ENCODE data around the gene DYNC2LI1.

DYNC2LI1 gene

DNA sequence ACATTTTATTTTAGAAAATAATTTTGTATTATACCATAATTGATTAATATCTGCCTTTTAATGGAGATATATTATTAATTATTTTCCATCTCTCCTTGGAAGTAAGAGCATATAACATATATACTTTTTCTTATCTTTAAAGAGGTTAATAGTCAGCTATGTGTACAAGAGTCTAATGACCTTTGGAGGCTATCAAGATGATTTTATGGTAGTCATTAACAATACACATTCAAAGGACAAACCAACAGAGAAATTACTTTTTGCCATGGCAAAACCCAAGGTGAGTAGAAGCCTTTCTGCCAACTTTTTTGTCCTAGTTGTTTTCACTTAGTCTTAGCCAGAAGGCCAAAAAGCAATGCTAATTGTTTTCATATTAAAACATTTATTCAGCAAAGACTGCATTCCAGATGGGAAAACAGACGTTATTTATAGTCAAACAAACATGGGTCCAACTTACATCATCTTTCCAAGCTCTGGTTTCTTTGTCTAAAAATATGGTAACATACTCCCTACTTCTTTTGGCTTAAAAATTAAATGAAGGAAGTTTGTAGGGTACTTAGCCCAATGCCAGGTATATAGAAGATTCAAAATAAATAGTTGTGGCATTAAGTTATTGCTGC is 9.6 kb upstream of the DYNC2LI1 start:
- DNase-seq = no peak

DNA sequence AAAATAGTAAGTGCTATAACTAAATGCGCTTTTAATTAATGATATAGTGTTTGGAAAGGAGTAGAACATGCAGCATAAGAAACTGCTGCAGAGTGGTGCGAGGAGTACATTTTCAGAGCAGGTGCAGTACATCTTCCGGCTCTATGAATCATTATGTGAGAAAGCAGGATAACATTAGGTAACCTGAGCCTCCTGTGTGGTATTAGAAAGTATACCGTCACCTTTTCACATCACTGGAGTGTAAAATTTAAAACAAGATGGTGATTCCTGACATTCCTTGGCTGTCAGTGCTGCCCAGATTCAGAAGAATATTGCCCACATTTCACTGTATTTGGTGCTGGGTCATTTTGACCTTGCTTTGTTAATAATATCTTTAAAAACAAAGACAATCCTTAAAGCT is 7.8 kb upstream of the DYNC2LI1 start:
- DNase-seq = no peak

DNA sequence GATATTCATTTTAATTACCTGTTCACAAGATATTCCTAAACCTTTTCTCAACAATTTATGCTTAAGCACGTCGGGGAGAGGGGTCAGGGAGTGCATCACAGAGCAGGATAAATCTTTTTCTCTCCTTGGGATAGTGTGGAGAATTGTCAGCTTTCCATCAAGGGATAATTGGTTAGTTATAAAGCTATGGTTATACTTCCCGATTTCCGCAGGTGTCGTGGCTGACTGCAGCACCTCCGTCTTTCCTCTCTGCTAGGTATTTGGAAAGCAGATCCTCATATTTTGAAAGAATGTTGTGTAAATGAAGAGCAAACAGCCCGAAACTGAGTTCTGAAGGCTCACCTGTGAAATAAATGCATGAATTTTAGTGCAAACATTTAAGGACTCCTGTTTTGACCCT is 778 bp downstream of the DYNC2LI1 start:
- no peak for DNase-seq

DNA sequence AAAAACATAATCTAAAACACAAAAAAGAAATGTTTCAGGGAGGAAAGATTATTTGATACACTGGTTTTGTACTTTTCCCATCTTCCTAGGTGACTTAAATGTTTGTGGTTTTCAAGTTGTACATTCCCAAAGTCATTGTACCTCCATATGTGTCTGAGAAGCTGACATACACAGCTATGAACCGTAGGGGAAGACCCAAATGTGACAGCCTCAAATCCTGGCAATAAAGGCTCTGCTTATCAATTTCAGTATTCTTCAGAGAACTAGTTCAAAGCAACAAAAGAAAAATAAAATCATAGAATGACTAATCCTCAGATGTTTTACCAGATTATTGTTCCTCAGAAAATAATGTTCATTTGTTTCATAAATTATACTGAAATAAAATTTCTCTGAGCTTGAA is 2.5 kb downstream of the DYNC2LI1 start:
- no peak for DNase-seq

DNA sequence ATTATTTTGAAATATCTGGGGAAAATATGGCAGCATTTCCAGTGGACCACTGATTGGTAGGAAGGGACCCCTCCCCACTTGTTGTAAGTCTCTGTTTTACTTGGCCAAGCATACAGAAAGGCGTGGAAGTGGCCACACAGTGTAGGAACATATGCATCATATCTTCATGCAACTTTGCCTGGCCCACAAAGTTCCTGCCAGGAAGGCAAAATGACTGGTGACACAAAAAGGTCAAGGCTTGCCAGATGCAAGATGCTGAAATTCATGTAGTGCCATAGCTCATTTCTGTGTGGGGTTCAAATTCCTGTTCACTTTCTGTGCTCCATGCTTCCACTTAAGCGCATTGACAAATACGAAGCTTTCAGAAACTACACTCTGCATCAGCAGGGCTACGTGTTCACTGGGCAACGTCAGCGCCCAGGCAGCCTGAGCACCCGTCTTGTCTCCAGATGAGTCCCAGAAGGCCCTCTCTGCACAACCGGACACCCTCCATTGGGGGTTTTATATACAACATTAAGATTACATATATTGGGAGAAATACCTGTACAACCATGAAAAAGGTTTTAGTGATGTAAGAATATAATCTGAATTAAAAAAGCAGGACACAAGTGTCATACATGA is 3.6 kb downstream of the DYNC2LI1 start:
- no peak for DNase-seq

DNA sequence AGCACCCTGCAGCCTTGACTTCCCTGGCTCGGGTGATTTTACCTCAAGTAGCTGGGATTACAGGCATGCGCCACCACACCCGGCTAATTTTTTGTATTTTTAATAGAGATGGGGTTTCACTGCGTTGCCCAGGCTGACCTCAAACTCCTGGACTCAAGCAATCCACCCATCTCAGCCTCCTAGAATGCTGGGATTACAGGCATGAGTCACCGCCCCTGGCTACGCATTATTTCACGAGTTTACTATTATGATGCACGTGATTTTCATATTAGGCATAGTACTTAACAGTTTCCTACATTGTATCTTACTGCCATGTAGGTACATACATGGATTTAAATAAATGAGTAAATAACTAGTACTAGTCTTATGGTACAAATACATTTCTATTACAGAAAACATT is 4.4 kb downstream of the DYNC2LI1 start:
- no peak for DNase-seq

DNA sequence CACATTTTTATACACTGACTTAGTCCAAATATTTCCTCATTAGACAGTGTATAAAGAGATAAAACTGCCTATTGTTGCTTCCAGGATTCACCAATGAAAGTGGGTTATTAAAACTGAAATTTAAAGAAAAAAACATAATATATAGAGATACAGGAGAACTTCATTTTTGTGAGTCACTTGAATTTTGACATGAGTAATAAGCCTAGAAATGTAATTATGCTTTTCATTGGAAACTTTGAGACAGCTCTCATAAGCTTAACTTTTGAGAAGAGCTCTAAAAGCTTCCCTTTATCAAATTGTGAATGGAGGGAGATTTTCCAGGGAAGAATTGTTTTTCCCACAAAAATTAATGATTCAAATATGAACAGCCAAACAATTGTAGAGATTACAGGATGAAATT is 14.1 kb downstream of the DYNC2LI1 start:
- DNase-seq = no peak

DNA sequence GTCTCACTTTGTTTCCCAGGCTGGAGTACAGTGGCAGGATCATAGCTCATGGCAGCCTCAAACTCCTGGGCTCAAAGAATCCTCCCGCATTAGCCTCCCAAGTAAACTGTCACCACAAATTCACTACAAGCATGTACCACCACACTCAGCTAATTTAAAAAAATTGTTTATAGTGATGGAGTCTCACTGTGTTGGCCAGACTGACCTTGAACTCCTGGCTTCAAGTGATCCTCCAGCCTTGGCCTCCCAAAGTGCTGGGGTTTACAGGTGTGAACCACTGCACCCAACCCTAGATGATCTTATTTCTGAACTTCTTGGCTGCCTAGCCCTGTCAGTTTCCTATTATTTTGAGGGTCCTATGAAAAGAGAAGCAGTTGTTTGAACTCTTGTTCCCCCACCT is 14.8 kb downstream of the DYNC2LI1 start:
- DNase-seq = no peak

DNA sequence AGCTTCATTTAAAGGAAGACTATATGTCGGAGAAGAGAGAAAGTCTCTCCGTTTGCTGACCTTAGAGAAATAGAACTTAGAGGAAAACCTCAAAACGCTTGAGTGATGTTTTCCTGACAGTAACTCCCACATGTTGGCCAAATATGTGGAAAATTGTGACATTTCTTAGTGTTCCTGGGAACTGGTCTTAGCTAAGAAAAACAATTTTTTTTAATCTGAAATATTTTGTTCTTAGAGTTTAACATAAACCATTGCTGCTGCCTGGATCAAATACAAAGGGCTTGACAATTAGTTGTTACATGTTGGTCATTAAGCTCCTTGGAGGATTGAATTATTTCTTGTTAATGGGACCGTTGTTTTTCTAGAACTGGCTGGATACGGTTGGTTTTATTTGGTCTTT is 16.3 kb downstream of the DYNC2LI1 start:
- DNase-seq = no peak

DNA sequence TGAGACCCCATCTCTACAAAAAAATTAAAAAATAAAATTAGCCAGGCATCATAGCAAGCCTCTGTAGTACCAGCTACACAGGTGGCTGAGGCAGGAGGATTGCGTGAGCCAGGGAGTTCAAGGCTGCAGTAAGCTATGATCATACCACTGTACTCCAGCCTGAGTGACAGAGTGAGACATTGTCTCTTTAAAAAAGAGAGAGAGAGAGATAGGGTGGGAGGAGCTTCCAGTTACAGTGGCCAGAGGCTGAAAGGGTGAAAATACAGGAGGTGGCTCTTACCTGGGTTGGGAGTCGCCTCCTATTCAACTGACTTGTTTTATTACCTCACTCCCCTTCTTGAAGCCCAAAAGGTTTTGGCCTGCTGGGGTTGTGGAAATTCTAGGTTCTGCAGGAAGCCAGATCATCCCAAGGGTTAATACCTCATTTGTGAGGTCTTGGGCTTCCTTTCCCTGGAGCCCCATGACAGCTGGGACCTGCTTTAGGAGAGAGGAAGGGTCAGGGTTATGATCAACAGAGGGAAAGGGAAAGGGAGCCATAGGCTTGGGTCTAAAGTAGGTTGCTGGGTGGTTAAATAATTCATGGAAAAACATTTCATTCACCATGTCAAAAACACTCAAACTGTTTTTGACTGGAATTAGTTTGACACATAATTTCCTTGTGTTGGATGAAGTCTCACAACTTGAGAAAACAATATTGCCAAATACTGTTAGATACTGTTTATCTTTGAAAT is 17.4 kb downstream of the DYNC2LI1 start:
- no peak for DNase-seq

DNA sequence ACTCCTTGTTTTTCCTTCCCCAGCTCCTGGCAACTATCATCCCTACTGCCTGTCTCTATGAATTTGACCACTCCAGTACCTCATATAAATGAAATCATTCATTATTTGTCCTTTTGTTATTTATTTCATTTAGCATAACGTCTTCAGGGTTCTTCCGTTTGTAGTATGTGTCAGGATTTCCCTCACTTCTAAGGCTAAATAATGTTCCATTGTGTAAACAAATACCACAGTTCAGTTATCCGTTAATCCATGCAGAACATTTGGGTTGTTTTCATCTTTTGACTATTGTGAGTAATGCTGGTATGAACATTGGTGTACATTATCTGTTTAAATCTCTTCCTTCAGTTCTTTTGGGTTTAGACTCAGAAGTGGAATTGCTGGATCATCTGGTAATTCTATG is 18.8 kb downstream of the DYNC2LI1 start:
- DNase-seq = no peak

DNA sequence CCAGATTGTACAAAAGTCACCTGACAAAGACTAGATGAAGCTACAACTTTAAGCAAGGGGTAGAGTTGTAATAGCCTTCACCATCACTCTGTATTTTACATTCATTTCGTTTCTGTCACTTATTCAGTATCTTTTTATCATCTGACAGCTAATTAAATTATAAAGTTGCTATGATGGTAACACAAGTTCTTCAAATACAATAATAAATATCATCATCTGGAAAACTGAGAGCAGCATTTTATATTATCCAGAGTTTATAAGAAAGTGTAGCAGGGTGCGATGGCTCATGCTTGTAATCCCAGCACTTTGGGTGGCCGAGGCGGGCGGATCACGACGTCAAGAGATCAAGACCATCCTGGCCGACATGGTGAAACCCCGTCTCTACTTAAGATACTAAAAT is 21.1 kb downstream of the DYNC2LI1 start:
- no peak for DNase-seq

DNA sequence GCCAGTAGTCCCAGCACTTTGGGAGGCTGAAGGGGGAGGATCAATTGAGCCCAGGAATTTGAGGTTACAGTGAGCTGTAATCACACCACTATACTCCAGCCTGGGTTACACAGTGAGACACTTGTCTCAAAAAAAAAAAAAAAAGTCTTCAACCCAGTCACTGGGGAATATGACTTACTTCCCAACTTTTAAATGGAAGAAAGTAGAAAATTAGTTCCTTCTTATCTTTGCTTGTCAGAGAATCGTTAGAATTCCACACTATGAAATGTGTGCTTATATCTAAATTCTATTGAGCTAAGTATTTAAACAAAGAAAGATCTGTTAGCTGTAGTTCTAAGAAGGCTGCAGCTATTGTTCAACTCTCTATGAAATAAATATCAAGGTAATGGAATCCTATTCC is 22.4 kb downstream of the DYNC2LI1 start:
- no peak for DNase-seq

DNA sequence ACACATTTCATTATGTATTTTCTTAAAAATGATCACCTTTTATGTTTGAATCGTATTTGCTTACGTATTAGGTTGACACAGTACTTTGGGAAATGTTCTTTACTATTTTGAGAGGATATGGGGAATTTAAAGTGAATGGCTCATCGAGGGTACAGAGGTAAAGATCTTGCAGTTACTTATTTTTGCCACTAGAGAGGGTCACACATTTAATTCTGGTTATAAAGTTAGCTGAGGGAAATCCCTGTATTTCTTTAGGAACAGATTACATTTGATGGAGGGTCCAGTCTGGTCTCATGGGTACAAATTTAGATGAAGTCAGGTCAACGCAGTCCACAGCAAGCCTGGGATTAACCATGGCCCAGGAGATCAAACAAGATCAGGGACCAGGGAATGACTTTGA is 24.5 kb downstream of the DYNC2LI1 start:
- no peak for DNase-seq

DNA sequence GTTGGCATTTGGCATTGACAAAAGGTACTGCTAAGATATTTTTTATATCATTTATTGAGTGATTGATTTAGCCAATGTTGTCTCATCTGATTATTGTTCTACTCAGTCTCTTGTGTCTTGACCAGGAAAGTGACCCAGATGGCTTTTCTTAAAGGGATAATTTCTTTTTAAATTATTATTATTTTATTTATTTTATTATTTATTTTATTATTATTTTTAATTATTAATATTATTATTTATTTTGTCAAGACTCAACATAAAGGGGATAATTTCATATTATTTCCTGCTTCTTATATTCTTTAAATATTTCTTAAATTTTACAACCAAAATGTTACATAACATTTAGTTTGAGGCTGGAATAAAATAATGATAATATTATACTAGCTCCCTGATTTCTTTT is 27.1 kb downstream of the DYNC2LI1 start:
- DNase-seq = no peak

DNA sequence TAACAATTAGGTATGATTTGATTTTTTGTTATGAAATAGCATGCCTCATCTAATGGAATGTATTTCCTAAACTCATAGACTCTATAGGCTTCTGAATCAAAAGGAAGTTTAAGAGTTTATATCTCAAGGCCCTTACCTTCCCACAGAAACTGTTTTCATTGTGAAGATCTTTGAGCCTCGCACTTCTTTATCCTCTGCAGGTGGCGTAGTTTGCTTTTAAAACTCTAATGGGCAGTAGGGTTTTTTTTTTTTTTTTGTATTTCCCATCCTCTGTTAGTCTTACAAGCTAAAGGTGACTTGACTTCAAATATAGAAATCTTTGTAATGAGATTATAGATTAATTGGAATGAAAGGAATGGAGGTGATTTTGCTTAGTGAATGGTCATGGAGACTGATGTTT is 28.3 kb downstream of the DYNC2LI1 start:
- no peak for DNase-seq

DNA sequence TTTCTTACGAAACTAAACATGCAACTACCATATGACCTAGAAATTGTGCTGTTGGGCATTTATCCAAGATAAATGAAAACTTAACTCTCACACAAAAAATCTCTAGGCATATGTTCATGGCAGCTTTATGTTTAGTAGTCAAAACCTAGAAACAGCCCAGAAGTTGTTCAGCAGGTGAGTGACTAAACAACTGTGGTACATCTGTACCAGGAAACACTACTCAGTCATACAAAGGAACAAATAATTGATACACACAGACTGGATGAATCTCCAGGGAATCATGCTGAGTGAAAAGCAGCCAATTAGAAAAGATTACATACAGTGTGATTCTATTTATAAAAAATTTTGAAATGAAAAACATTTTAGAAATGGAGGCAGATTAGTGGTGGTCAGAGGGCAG is 29.3 kb downstream of the DYNC2LI1 start:
- no peak for DNase-seq

DNA sequence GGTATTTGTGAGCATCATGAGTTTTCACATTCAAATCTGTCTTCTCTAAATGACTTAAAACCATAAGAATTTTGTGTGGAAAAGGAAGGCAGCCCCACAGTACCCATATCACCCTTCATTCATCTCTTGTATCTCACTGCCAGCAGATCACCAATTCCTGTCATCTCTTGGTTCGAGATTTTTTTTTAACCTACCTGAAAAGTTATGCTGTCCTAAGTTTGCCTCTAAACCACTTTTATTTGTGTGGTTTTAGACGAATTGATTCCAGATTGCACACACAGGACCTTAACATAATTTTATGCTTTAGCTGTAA is 32.8 kb downstream of the DYNC2LI1 start:
- DNase-seq = no peak

DNA sequence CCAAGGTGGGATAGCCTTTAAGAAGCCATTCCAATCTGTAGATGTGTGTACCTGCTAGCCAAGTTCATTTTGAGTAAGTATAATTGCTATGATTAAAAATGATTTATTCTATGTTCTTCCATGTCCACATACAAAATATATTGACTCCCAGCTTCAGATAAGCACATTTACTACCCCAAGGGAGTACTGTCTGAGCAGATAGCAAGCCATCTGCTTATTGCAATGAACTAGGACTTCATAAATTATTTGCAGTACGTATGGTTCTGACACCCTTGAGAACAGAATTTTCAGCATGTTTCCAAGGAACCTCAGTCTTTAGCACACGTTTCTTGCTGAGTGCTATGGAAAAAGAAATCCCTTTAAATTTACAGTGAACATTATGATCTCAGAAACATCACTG is 36.6 kb downstream of the DYNC2LI1 start:
- DNase-seq = no peak

DNA sequence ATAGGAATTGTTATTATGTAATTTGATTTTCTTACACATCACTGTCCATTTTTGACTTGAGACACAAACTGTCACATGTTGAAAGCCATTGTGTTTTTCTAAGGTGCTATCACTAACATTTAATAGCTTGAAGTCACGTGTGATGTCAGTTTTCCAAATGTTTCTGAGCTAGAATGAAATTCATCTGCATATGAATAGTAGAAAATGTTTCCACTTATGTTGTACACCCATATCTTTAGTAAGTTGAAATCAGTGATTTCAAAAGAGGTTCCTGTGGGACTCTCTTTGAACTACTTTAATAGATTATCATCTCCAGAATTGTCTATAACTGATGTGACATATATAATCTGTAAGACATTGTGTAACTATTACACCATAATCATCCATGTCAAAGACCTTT is 37.0 kb downstream of the DYNC2LI1 start:
- no peak for DNase-seq

DNA sequence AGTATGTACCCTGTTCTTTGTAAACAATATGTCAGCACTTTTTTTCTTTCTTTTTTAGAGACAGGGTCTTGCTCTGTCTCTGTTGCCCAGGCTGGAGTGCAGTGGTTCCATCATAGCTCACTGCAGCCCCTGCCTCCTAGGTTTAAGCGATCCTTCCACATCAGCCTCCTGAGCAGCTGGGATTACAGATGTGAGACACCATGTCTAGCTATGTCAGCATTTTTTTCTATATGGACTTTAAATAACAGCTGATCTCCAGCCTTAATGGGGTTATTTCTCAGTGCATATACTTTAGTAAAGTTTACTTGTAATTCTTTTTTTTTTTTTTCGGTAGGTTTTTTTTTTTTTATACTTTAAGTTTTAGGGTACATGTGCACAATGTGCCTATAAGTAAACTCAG is 38.2 kb downstream of the DYNC2LI1 start:
- no peak for DNase-seq

DNA sequence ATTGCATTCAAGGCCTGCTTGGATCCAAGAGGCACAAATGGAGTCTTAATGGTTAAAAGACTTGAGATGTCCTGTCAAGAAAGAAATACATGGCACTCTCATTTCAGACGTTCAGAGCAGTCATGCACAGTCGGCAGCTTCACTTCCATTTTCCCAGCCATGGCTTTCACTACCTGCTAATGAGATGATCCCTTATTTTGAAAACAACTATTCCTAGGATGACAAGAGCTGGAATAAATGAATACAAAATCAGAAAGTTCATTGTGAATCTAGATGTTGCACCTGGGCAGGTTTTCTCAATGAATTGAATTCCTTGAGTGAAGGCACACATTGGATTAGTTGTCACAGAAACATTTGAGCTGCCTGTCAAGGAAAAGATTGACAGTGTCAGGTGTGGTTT is 39.1 kb downstream of the DYNC2LI1 start:
- no peak for DNase-seq

DNA sequence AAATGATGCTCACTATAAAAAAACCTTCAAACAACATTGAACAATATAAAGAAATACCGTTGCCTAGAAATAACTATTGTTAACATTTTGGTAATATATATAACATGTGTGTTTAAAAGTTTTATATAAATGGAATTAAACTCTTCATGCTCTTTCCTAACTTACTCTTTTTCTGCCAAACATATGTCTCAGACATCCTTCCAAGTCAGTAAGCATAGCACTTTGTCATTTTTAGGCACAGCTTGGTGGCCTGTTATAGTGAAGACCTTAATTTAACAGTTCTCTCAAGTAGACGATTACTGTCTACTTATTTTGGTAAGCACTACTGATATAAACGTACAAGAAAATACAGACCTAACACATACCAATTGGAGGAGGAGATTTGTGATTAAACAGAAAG is 40.9 kb downstream of the DYNC2LI1 start:
- DNase-seq = no peak

DNA sequence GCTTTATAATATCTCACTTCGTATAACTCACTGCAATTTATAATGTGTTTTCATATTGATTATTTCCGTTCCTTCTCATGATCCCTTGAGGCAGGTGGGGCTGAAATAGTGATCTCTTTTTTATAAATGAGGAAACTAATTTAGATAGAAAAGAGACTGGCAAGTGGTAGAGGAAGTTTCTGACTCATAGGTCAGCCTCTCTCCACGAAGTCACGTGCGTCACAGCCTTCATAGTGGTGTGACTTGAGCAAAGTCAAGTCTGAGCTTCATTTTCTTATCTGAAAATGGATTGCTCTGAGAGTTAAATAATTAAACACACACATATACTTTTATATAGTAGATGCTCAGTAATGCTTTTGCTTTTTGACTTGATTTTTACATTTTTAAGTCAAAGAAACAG is 44.9 kb downstream of the DYNC2LI1 start:
- no peak for DNase-seq

All from CD4-positive, alpha-beta T cell treated with Interleukin-10 for 1 hour (primary cell).